Sigmoid colon (tissue), 4 donors: ENCODE data around the gene KIDINS220.

Experiments
- CTCF ChIP-seq, 4 experiments: fragments of 450-650 bp in 3 of 4; fragments of 200-600 bp in 1 of 4; IDR thresholded peaks; one replicate each; pipeline ENCODE4 v1.5.1; 2016 to 2019; ENCODE audit warnings: antibody characterized with exemption in 4 of 4, mild to moderate bottlenecking in 3 of 4, moderate library complexity in 2 of 4
- EP300 ChIP-seq, 4 donors: sonication (generic); formaldehyde crosslinking; IDR thresholded peaks; one replicate each; pipeline ENCODE4 v1.6.1; 2017; ENCODE audit warnings: antibody characterized with exemption in 4 of 4
- POLR2A ChIP-seq, 2 donors: fragments of 450-650 bp; IDR thresholded peaks; one replicate each; pipeline ENCODE4 v1.6.1; 2016; ENCODE audit warnings: antibody characterized with exemption in 2 of 2, mild to moderate bottlenecking in 2 of 2, moderate library complexity in 2 of 2

- TF ChIP-seq CTCF (IDR thresholded peaks at IDR 0.05), result no peak
- no peak for TF ChIP-seq EP300 (IDR thresholded peaks at IDR 0.05)
- TF ChIP-seq POLR2A (IDR thresholded peaks at IDR 0.05), result no peak
These were observed 13.6 kb upstream of the KIDINS220 start for GRCh38 chr2:8850845-8851487.
